ENCODE measurements around the gene HEPN1. TPM values are rescaled to one million over a fixed set of nuclear protein-coding genes. Genes with fewer than 3 reads are reported as not detected.

The HEPN1 gene
- polyA plus RNA-seq, 2 of the 4 experiments (the other 2 are of a cell fraction): not detected

- no peak for FAIRE-seq
- ATAC-seq: no peak
- POLR2A ChIA-PET: no interaction called here
- CTCF ChIA-PET: interaction anchor here (1.0 to 2.2 kb wide), 3 partner anchors 11 to 42 kb away, joined by 3 to 6 read pairs (median 5); no protein-coding TSS in a partner anchor
- WGBS (ENCODE audit: missing lambda C conversion rate): 85% methylated on average over 6 of the region's 16 CpGs
- Histone ChIP-seq H3K4me1 (peaks cover 6% of the 10 kb centered on the region; the same call in 1 of the 3 replicates), H3K4me2 (no peak overlapping the region), H3K4me3 (no peak overlapping the region), H3K27ac (no peak overlapping the region), H3K9me3 (no peaks in the 10 kb centered on the region)
- no peak for TF ChIP-seq JUN (IDR thresholded peaks at IDR 0.05)
- no peak for TF ChIP-seq EHF (CRISPR knock-in tag; IDR thresholded peaks at IDR 0.05)
- no peak for TF ChIP-seq ATOH8 (CRISPR knock-in tag; IDR thresholded peaks at IDR 0.05; ENCODE audit: low read depth)
- TF ChIP-seq ZC3H11A (IDR thresholded peaks at IDR 0.05): no peak
- TF ChIP-seq SMC3 (IDR thresholded peaks at IDR 0.05): no peak
- no peak for TF ChIP-seq KDM5A (IDR thresholded peaks at IDR 0.05)
- TF ChIP-seq NPAS2 (CRISPR knock-in tag; IDR thresholded peaks at IDR 0.05; ENCODE audit: borderline replicate concordance): no peak
- TF ChIP-seq EP300 (IDR thresholded peaks at IDR 0.05): no peak
- no peak for TF ChIP-seq CTCF (IDR thresholded peaks at IDR 0.05)
- no peak for TF ChIP-seq TP53 (CRISPR knock-in tag; IDR thresholded peaks at IDR 0.05)
- no peak for TF ChIP-seq USF2 (IDR thresholded peaks at IDR 0.05)
- no peak for TF ChIP-seq BCL3 (IDR thresholded peaks at IDR 0.05)
- TF ChIP-seq TFCP2L1 (CRISPR knock-in tag; IDR thresholded peaks at IDR 0.05): no peak
- TF ChIP-seq RAD21 (conservative IDR thresholded peaks at IDR 0.05 in 1 of 2, IDR thresholded peaks at IDR 0.05 in 1 of 2): no peak
- no peak for TF ChIP-seq HOXB5 (CRISPR knock-in tag; IDR thresholded peaks at IDR 0.05)
- no peak for TF ChIP-seq MAX (IDR thresholded peaks at IDR 0.05)
- TF ChIP-seq E2F6 (IDR thresholded peaks at IDR 0.05; ENCODE audit: borderline replicate concordance, low read depth): no peak
- no peak for DNase-seq (ENCODE audit: low read depth in 1 of 2, low spot score in 1 of 2)
Observed at GRCh38 chr11:124879493-124880289, 39.4 kb upstream of the HEPN1 start.

- H3K27ac ChIP-seq: no peak overlapping the region
- ChIA-PET POLR2A (no interaction called here), CTCF (interaction anchor here (1.0 to 1.8 kb wide), 3 partner anchors 11 to 42 kb away, joined by 3 to 6 read pairs (median 4); no protein-coding TSS in a partner anchor)
- 80% methylated on average over 3 of the region's 10 CpGs for WGBS (ENCODE audit: missing lambda C conversion rate)
- DNase-seq (ENCODE audit: low read depth in 1 of 2, low spot score in 1 of 2) (no peak), FAIRE-seq (no peak), ATAC-seq (no peak)
- peaks cover 6% of the 10 kb centered on the region; the same call in 1 of the 3 replicates for H3K4me1 ChIP-seq
- no peak overlapping the region for H3K4me2 ChIP-seq
- no peak overlapping the region for H3K4me3 ChIP-seq
- no peaks in the 10 kb centered on the region for H3K9me3 ChIP-seq
- TF ChIP-seq POLR2AphosphoS2 (conservative IDR thresholded peaks at IDR 0.05; ENCODE audit: low read length) (no peak), E2F6 (IDR thresholded peaks at IDR 0.05; ENCODE audit: borderline replicate concordance, low read depth) (no peak), KDM1A (IDR thresholded peaks at IDR 0.05; ENCODE audit: low read depth) (no peak), MAZ (IDR thresholded peaks at IDR 0.05; ENCODE audit: borderline replicate concordance, low read depth, low read length) (no peak), REST (IDR thresholded peaks at IDR 0.05) (no peak), POLR2A (IDR thresholded peaks at IDR 0.05; ENCODE audit: low read length) (no peak), FOSL2 (IDR thresholded peaks at IDR 0.05) (no peak), FOSL2 (CRISPR knock-in tag; IDR thresholded peaks at IDR 0.05) (no peak), FOSB (CRISPR knock-in tag; IDR thresholded peaks at IDR 0.05) (no peak), CBX2 (IDR thresholded peaks at IDR 0.05; ENCODE audit: borderline replicate concordance, low read depth) (no peak), NFE2L2 (conservative IDR thresholded peaks at IDR 0.05; ENCODE audit: low read length) (no peak), SMC3 (IDR thresholded peaks at IDR 0.05) (no peak), HEYL (CRISPR knock-in tag; IDR thresholded peaks at IDR 0.05) (no peak)
Observed at GRCh38 chr11:124880290-124880611, 38.8 kb upstream of the HEPN1 start.
